Measurements from ENCODE around the gene CXCR2. TPM values are rescaled to one million over a fixed set of nuclear protein-coding genes. Genes with fewer than 3 reads are reported as not detected.

Gene CXCR2
- total and polyA plus RNA-seq, 10 donors: 0.39 to 113 (median 42.8) TPM

GRCh38 chr2:218129458-218130135 is 3.8 kb downstream of the CXCR2 start:
- Histone ChIP-seq H3K4me3 (peak overlapping the region in 5 of 8 donors; percentile 13 to 57 (median 37)), H3K9me3 (no peaks in the 10 kb centered on the region), H3K27ac (peak overlapping the region in 6 of 8 donors; percentile 65 to 90 (median 82)), H3K27me3 (replicated peaks in 1 of 7) (peaks cover 0 to 18% (median 0%) of the 10 kb centered on the region in 7 donors), H3K4me1 (peaks cover 0 to 27% (median 9%) of the 10 kb centered on the region in 6 donors), H3K36me3 (peaks cover 0 to 29% (median 0%) of the 10 kb centered on the region in 6 donors)
- 85 to 94% (median 93%) methylated on average over 6 of the region's 6 CpGs for WGBS, 5 donors
- no peak for TF ChIP-seq POLR2A (IDR thresholded peaks at IDR 0.05)
- no peak for TF ChIP-seq CTCF (IDR thresholded peaks at IDR 0.05 in 8 of 11, conservative IDR thresholded peaks at IDR 0.05 in 3 of 11)
- peak in 1 of 3 donors; percentile 13 for TF ChIP-seq POLR2AphosphoS5 (IDR thresholded peaks at IDR 0.05)
- no peak for DNase-seq
- intact Hi-C loops (cut with DNase I; ENCODE audit: low total_unique reads): no loop called here

- intact Hi-C loops (cut with DNase I; ENCODE audit: low total_unique reads): no loop called here
- H3K27me3 ChIP-seq (replicated peaks in 1 of 7): peaks cover 0 to 10% (median 0%) of the 10 kb centered on the region in 7 donors
- no peaks in the 10 kb centered on the region for H3K9me3 ChIP-seq
- H3K27ac ChIP-seq: peak overlapping the region in 7 of 8 donors; percentile 3 to 90 (median 81)
- 65 to 89% (median 76%) methylated on average over 2 of the region's 2 CpGs for WGBS, 5 donors
- TF ChIP-seq POLR2AphosphoS5 (IDR thresholded peaks at IDR 0.05) (no peak), CTCF (IDR thresholded peaks at IDR 0.05 in 8 of 11, conservative IDR thresholded peaks at IDR 0.05 in 3 of 11) (no peak), POLR2A (IDR thresholded peaks at IDR 0.05) (no peak)
- peaks cover 0 to 37% (median 0%) of the 10 kb centered on the region in 6 donors for H3K36me3 ChIP-seq
- H3K4me3 ChIP-seq: peak overlapping the region in 5 of 8 donors; percentile 3 to 57 (median 37)
- no peak for DNase-seq
- peaks cover 0 to 19% (median 5%) of the 10 kb centered on the region in 6 donors for H3K4me1 ChIP-seq
Observed at GRCh38 chr2:218130377-218130776, 4.5 kb downstream of the CXCR2 start.

GRCh38 chr2:218130822-218131221 is 5.0 kb downstream of the CXCR2 start:
- intact Hi-C loops (cut with DNase I; ENCODE audit: low total_unique reads): no loop called here
- Histone ChIP-seq H3K4me1 (peaks cover 0 to 14% (median 1%) of the 10 kb centered on the region in 6 donors), H3K4me3 (peak overlapping the region in 3 of 8 donors; percentile 37 to 57 (median 37)), H3K27ac (peak overlapping the region in 7 of 8 donors; percentile 3 to 90 (median 81)), H3K27me3 (replicated peaks in 1 of 7) (peaks cover 0 to 9% (median 0%) of the 10 kb centered on the region in 7 donors), H3K9me3 (no peaks in the 10 kb centered on the region), H3K36me3 (peaks cover 0 to 42% (median 0%) of the 10 kb centered on the region in 6 donors)
- DNase-seq: no peak
- TF ChIP-seq POLR2A (IDR thresholded peaks at IDR 0.05): no peak
- TF ChIP-seq CTCF (IDR thresholded peaks at IDR 0.05 in 8 of 11, conservative IDR thresholded peaks at IDR 0.05 in 3 of 11): no peak
- TF ChIP-seq POLR2AphosphoS5 (IDR thresholded peaks at IDR 0.05): no peak

GRCh38 chr2:218137514-218137913 is 11.7 kb downstream of the CXCR2 start:
- Histone ChIP-seq H3K36me3 (peaks cover 0 to 40% (median 0%) of the 10 kb centered on the region in 6 donors), H3K9me3 (no peaks in the 10 kb centered on the region), H3K4me1 (peaks cover 0 to 20% (median 0%) of the 10 kb centered on the region in 6 donors), H3K27me3 (replicated peaks in 1 of 7) (peaks cover 0 to 23% (median 0%) of the 10 kb centered on the region in 7 donors), H3K4me3 (peak overlapping the region in 1 of 8 donors; percentile 30), H3K27ac (peak overlapping the region in 5 of 8 donors; percentile 3 to 82 (median 58))
- 13 to 40% (median 26%) methylated on average over 3 of the region's 3 CpGs for WGBS, 5 donors
- intact Hi-C loops (cut with DNase I; ENCODE audit: low total_unique reads): no loop called here
- DNase-seq: no peak
- no peak for TF ChIP-seq POLR2AphosphoS5 (IDR thresholded peaks at IDR 0.05)
- no peak for TF ChIP-seq POLR2A (IDR thresholded peaks at IDR 0.05)
- no peak for TF ChIP-seq CTCF (IDR thresholded peaks at IDR 0.05 in 8 of 11, conservative IDR thresholded peaks at IDR 0.05 in 3 of 11)
